NCI-H187 (cell line): ENCODE results near the gene LAMC1.

Source experiments
- DNase-seq, 2 experiments: peaks; one replicate each; lab custom pipeline; 2025; lab: John Stamatoyannopoulos, UW

LAMC1 gene

GRCh38 chr1:183106746-183107145 lies 83.5 kb downstream of the LAMC1 start:
- no peak for DNase-seq

GRCh38 chr1:183110326-183110880 lies 87.2 kb downstream of the LAMC1 start:
- no peak for DNase-seq

GRCh38 chr1:183114441-183114840 lies 91.2 kb downstream of the LAMC1 start:
- DNase-seq = no peak

GRCh38 chr1:183116416-183116815 lies 93.2 kb downstream of the LAMC1 start:
- DNase-seq = no peak

GRCh38 chr1:183121609-183122008 lies 98.4 kb downstream of the LAMC1 start:
- DNase-seq = no peak

- DNase-seq = peak; percentile 40 to 45
These were observed 101.0 kb downstream of the LAMC1 start for GRCh38 chr1:183124259-183124658.

- no peak for DNase-seq
These were observed 102.2 kb downstream of the LAMC1 start for GRCh38 chr1:183125279-183125999.

GRCh38 chr1:183126000-183126366 lies 102.8 kb downstream of the LAMC1 start:
- DNase-seq = no peak

- DNase-seq = no peak
These were observed 103.3 kb downstream of the LAMC1 start for GRCh38 chr1:183126528-183126927.

- DNase-seq = no peak
These were observed 106.9 kb downstream of the LAMC1 start for GRCh38 chr1:183129921-183130690.

- no peak for DNase-seq
These were observed 107.9 kb downstream of the LAMC1 start for GRCh38 chr1:183131166-183131565.

GRCh38 chr1:183135336-183135735 lies 112.1 kb downstream of the LAMC1 start:
- DNase-seq = no peak

GRCh38 chr1:183137782-183138181 lies 114.6 kb downstream of the LAMC1 start:
- no peak for DNase-seq

- DNase-seq = no peak
These were observed 115.1 kb downstream of the LAMC1 start for GRCh38 chr1:183138301-183138700.

- DNase-seq = no peak
These were observed 116.2 kb downstream of the LAMC1 start for GRCh38 chr1:183139281-183139942.

GRCh38 chr1:183140633-183141032 lies 117.4 kb downstream of the LAMC1 start:
- DNase-seq = no peak

GRCh38 chr1:183142171-183142570 lies 119.0 kb downstream of the LAMC1 start:
- DNase-seq = no peak

- no peak for DNase-seq
These were observed 120.5 kb downstream of the LAMC1 start for GRCh38 chr1:183143576-183144315.

GRCh38 chr1:183144752-183145151 lies 121.5 kb downstream of the LAMC1 start:
- no peak for DNase-seq

- DNase-seq = no peak
These were observed 124.5 kb downstream of the LAMC1 start for GRCh38 chr1:183147735-183148134.

GRCh38 chr1:183148599-183148998 lies 125.4 kb downstream of the LAMC1 start:
- DNase-seq = no peak

GRCh38 chr1:183149273-183149672 lies 126.1 kb downstream of the LAMC1 start:
- no peak for DNase-seq
